Nephron (organoid): ENCODE results near the gene GPRC5A.

Experiments
- H3K27ac Mint-ChIP-seq, 3 experiments: 2 replicates each; pipeline ENCODE4 v1.8.0; 2020; ENCODE audit warnings: mixed read lengths in 3 of 3, mild to moderate bottlenecking in 2 of 3, moderate library complexity in 1 of 3
- H3K27me3 Mint-ChIP-seq: 2 replicates; pipeline ENCODE4 v1.8.0; 2021; ENCODE audit warnings: low read depth, mild to moderate bottlenecking, moderate library complexity, mixed read lengths
- H3K36me3 Mint-ChIP-seq: 2 replicates; pipeline ENCODE4 v1.8.0; 2020; ENCODE audit warnings: low read depth, mixed read lengths
- H3K4me1 Mint-ChIP-seq: 2 replicates; pipeline ENCODE4 v1.8.0; 2020; ENCODE audit warnings: mixed read lengths
- H3K4me3 Mint-ChIP-seq, 3 experiments: 2 replicates each; pipeline ENCODE4 v1.8.0; 2020; ENCODE audit warnings: mild to moderate bottlenecking in 3 of 3, mixed read lengths in 3 of 3, moderate library complexity in 2 of 3
- H3K9me3 Mint-ChIP-seq: 2 replicates; pipeline ENCODE4 v1.8.0; 2020; ENCODE audit warnings: mixed read lengths
- TF ChIP-seq, protein P1 (sequence below), 3 experiments: fragments of 200-600 bp; sonication (generic); IDR thresholded peaks; one replicate each; pipeline ENCODE4 v1.5.0; 2021; ENCODE audit warnings: antibody characterized with exemption in 3 of 3; ENCODE audit not compliant: unreplicated experiment in 3 of 3

Gene GPRC5A

DNA sequence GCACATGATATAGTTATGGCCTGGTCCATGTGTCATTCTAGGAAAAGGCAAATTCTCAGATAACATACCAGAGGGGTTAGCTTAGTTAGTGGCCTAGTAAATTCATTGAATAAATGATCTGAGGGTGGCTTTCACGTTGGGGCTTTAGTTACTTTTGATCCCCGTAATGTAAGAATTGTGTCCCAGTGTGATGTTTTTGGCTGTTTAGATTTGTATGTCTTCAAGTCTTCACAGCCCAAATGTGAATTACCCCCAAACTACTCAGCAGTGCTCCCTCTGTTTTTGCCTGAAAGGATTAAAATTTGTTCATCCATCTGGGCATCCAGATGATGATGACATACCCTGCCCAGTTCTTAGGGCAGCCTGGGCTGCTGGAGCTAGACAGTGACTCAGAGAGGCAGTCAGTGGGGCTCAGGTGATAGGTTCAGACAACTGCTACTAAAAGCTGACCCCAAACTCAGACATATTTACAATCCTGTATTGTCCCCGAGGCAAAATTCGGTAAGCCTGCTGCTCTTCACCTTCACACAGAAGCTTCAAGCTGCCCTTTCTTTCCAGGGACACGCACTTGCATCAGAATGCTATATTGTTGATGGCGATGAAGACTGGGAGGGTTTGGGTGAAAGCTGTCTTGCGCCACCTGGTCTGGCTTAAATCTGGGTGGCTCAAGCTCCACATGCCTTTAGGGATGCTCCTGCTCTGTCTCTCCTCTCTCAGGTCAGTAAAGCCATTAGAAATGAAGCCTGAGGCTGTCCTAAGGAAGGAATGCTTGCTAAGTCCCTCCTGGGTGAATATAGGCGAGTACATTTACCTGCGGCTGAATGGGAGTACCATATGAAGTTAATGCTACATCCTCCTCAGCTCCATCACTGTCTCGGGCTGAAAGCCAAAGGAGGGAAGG lies 50.3 kb downstream of the GPRC5A start:
- no peak overlapping the region for H3K27ac Mint-ChIP-seq
- TF ChIP-seq, protein P1, sequence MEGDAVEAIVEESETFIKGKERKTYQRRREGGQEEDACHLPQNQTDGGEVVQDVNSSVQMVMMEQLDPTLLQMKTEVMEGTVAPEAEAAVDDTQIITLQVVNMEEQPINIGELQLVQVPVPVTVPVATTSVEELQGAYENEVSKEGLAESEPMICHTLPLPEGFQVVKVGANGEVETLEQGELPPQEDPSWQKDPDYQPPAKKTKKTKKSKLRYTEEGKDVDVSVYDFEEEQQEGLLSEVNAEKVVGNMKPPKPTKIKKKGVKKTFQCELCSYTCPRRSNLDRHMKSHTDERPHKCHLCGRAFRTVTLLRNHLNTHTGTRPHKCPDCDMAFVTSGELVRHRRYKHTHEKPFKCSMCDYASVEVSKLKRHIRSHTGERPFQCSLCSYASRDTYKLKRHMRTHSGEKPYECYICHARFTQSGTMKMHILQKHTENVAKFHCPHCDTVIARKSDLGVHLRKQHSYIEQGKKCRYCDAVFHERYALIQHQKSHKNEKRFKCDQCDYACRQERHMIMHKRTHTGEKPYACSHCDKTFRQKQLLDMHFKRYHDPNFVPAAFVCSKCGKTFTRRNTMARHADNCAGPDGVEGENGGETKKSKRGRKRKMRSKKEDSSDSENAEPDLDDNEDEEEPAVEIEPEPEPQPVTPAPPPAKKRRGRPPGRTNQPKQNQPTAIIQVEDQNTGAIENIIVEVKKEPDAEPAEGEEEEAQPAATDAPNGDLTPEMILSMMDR (IDR thresholded peaks at IDR 0.05; ENCODE audit: unreplicated experiment in 3 of 3): no peak
- H3K4me1 Mint-ChIP-seq: no peaks in the 10 kb centered on the region
- H3K27me3 Mint-ChIP-seq: peaks cover 10% of the 10 kb centered on the region
- H3K9me3 Mint-ChIP-seq: no peaks in the 10 kb centered on the region
- H3K4me3 Mint-ChIP-seq: no peak overlapping the region
- no peaks in the 10 kb centered on the region for H3K36me3 Mint-ChIP-seq

DNA sequence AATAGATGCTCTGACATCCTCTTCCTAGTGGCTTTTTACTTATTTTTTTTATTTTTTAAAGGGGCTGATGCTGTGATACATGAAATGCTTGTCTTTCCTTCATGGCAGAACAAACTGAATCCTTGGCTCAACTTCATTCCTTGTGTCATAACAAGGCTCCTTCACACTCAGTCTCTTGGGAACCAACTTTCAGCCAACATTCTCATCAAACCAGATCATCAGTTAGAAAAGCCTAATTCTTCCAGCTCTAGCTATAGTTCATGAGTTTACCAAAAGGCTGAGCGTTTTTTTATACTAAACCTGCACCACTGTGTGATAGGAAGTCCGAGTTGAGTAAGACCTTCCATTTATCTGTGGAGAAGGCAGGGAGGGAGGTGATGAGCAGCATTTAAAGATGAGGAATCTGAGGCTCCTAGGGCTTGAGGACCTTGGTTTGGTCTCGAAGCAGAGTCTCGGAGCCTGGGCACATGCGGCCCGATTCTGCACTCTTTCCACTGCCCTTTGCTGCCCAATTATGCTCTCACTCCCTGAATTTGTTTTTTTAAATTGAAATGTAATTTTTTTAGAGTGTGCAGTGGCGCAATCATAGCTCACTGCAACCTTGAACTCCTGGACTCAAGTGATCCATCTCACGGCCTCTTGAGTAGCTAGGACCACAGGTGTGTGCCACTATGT lies 52.4 kb downstream of the GPRC5A start:
- Mint-ChIP-seq H3K27ac (no peak overlapping the region), H3K4me1 (no peaks in the 10 kb centered on the region), H3K4me3 (no peak overlapping the region), H3K27me3 (peaks cover 10% of the 10 kb centered on the region), H3K9me3 (no peaks in the 10 kb centered on the region), H3K36me3 (no peaks in the 10 kb centered on the region)
- TF ChIP-seq, protein P1 (IDR thresholded peaks at IDR 0.05; ENCODE audit: unreplicated experiment in 3 of 3): no peak

DNA sequence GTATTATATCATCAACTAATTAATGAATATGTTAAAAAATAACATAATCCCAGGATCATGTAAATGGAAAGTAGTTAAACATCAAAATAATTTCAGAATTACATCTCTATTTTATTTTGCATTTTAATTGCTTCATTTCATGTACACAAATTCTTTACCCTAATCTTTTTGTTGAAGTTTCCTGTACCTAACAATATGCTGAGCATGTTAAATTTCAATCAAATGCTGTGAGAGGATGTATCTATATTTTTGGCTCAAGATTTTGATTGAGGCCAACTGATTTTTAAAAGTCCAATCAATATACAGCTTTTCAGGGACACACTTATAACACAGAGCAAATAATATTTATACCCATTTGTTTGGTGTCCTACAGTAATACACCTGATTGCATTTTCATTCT lies 54.2 kb downstream of the GPRC5A start:
- Mint-ChIP-seq H3K27ac (no peak overlapping the region), H3K4me3 (no peak overlapping the region), H3K9me3 (no peaks in the 10 kb centered on the region), H3K36me3 (peaks cover 4% of the 10 kb centered on the region), H3K27me3 (peaks cover 4% of the 10 kb centered on the region), H3K4me1 (no peaks in the 10 kb centered on the region)
- TF ChIP-seq, protein P1 (IDR thresholded peaks at IDR 0.05; ENCODE audit: unreplicated experiment in 3 of 3): no peak

DNA sequence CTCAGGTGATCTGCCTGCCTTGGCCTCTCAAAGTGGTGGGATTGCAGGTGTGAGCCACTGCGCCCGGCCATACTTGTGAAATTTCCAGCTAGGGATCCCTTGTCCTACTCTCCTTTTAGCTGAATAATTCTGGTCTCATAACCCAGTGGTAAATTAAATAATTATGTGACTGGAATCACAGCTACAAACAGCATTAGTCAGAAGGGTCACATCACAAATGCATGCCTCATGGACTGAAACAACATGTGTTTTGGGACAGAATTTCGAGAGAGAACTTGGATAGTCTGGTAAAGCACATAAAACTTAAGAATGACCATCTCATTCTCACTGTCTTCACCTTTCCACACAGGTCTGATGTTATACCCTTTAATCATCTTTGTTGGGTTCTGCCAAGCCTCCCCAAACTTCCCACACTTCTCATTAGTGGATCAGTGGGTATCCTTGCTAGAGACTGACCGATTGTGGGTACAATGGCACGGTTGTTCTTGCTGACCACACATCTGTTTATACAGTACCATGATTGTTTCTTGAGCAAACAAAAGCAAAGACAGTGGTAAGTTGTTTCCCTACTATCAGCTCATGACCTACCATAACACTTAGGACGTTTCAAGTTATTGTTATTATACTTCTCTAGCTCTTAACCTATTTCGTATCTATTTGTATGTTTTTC lies 55.5 kb downstream of the GPRC5A start:
- H3K36me3 Mint-ChIP-seq: peaks cover 4% of the 10 kb centered on the region
- no peaks in the 10 kb centered on the region for H3K9me3 Mint-ChIP-seq
- H3K27me3 Mint-ChIP-seq: peaks cover 4% of the 10 kb centered on the region
- no peaks in the 10 kb centered on the region for H3K4me1 Mint-ChIP-seq
- H3K27ac Mint-ChIP-seq: no peak overlapping the region
- no peak overlapping the region for H3K4me3 Mint-ChIP-seq
- TF ChIP-seq, protein P1 (IDR thresholded peaks at IDR 0.05; ENCODE audit: unreplicated experiment in 3 of 3): no peak

- Mint-ChIP-seq H3K27me3 (peaks cover 3% of the 10 kb centered on the region), H3K9me3 (no peaks in the 10 kb centered on the region), H3K4me3 (no peak overlapping the region), H3K36me3 (peaks cover 4% of the 10 kb centered on the region), H3K27ac (no peak overlapping the region), H3K4me1 (no peaks in the 10 kb centered on the region)
- TF ChIP-seq, protein P1 (IDR thresholded peaks at IDR 0.05; ENCODE audit: unreplicated experiment in 3 of 3): no peak
These were observed 56.5 kb downstream of the GPRC5A start for GRCh38 chr12:12947902-12948301.
